GM20000 (cell line): ENCODE measurements around the gene ZSCAN31.
"Not testable (repeated sequence)": the region's sequence is repeated elsewhere in the genome, so short reads cannot be mapped to it uniquely, and the experiment has no call there.

ENCODE experiments used
- DNase-seq: peaks from one replicate; pipeline ENCODE4 v3.0.0; 2012; ENCODE audit warnings: low spot score
- CTCF ChIP-seq: IDR thresholded peaks from 2 replicates; pipeline ENCODE4 v1.5.1; 2012; ENCODE audit warnings: mild to moderate bottlenecking, control low read depth; ENCODE audit errors: extremely low read depth, missing control alignments

Gene ZSCAN31

DNA sequence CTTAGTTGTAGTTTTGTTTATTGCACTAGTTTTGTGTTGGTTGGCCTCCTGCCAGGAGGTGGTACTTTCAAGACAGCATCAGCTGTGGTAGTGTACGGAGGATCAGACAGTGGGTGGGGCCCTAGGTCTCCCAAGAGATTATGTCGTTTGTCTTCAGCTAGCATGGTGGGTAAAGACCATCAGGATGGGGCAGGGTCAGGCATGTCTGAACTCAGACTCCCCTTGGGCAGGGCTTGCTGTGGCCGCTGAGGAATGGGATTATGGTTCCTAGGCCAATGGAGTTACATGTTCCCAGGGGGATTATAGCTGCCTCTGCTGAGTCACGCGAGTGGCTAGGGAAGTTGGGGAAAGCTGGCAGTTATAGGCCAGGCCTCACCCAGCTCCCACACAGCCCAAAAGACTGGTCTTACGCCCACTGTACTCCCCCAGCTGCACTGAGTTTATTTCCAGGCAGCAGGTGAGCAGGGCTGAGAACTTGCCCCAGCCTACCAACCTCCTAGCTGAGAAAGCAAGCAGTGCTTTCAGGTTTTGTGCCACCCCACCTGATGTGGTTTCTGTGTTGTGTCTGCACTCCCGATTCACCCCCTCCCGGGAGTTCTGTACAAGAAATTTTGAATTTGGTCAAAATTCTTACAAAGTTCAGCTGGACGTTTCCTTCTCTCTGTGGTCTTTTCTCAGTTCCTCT is 24.7 kb downstream of the ZSCAN31 start:
- TF ChIP-seq CTCF: no peak
- no peak for DNase-seq

- DNase-seq: not testable (repeated sequence)
Observed at GRCh38 chr6:28306363-28306762, 29.6 kb downstream of the ZSCAN31 start.

DNA sequence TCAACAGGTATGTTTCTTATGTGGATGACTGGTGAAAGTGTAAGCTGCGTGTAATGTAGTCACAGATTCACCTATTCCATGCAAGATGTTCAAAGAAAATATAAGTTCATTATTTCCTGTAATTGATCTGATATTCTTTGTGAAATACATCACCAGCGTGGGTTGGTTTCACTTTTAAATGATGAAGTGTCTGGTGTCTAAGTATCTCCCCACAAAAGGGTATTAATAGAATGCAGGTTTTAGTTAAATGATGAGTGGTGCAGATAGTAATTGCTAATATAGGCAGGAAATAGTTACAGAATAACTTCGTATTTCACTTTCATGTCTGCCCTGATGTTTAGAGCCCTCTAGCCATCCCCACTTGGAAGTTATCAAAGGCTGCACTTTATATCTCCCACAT is 32.4 kb downstream of the ZSCAN31 start:
- peak; percentile 58 for DNase-seq

DNA sequence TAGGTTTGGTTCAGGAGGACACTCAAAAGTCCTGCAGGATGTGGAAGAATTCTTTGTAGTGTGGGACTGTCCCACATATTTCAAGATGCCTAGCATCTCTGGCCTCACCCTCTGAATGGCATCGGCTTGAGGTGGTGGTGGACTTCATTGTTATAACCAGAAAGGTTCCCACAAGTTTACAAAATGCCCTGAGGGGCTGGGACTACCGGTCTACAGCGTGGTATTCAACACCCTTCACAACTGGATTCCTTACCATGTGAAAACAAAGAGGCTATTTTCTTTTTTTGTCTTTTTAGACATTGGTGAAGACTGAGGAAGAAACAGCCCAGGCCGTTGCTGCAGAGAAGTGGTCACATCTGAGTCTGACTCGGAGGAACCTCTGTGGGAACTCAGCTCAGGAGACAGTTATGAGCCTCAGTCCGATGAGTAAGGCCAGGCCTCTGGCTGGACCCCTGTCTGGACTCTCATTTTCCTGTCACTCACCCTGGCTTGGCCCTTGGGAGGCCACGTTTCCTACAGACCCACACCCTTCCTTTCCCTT is 39.4 kb downstream of the ZSCAN31 start:
- TF ChIP-seq CTCF: no peak
- no peak for DNase-seq

More for the DNA sequence above, 32.4 kb downstream of the ZSCAN31 start:
- no peak for TF ChIP-seq CTCF

DNA sequence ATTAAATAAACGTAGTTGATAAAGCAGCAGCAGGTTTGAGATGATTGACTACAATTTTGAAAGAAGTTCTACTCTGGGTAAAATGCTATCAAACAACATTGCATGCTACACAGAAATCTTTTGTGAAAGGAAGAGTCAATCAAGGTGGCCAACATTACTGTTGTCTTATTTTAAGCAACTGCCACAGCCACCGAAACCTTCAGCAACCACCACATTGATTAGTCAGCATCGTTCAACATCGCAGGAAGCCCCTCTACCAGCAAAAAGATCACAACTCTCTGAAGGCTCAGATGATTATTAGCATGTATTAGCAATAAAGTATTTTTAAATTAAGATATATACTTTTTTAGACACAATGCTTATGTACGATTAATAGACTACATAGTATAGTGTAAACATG is 40.6 kb downstream of the ZSCAN31 start:
- no peak for TF ChIP-seq CTCF
- no peak for DNase-seq

DNA sequence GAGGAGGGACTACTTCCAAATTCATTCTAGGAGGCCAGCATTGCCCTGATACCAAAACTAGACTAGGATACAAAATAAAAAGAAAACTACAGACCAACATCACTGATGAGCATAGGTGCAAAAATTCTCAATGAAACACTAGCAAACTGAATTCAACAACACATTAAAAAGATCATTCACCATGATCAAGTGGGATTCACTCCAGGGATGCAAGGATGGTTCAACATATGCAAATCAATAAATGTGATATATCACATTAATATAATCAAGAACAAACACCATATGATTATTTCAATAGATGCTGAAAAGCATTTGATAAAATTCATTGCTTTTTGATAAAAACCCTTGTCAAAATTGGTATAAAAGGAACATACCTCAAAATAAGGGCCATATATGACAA is 44.4 kb downstream of the ZSCAN31 start:
- DNase-seq: no peak
- no peak for TF ChIP-seq CTCF

DNA sequence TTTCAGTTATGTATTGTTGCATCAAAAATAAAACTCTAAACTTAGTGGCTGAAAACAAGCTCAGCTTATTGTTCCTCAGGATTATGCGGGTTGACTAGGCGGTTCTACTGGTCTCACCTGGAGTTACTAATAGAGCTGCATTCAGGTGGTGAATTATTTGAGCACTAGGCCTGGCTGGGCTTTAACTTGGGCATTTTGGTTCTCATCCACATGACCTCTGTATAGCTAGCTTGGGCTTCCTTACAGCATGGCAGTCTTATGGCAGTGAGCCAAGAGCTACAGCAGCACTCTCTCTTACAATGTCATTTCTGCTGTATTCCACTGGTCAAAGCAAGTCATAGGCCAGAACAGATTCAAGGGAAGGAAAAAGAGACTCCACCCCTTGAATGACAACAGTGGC is 53.0 kb downstream of the ZSCAN31 start:
- DNase-seq: no peak
- TF ChIP-seq CTCF: no peak
